HG02981 (cell line): ENCODE measurements around the gene ZDHHC14.
A peak's percentile ranks its signal among the peaks of the same experiment; 100 is the strongest.
"Not testable (repeated sequence)": the region's sequence is repeated elsewhere in the genome, so short reads cannot be mapped to it uniquely, and the experiment has no call there.

Source experiments
- ATAC-seq: cut with Tn5 transposase; IDR thresholded peaks from one replicate; pipeline ENCODE4 v1.9.1; 2021; ENCODE audit warnings: mild to moderate bottlenecking, moderate library complexity; ENCODE audit not compliant: unreplicated experiment

Gene ZDHHC14

DNA sequence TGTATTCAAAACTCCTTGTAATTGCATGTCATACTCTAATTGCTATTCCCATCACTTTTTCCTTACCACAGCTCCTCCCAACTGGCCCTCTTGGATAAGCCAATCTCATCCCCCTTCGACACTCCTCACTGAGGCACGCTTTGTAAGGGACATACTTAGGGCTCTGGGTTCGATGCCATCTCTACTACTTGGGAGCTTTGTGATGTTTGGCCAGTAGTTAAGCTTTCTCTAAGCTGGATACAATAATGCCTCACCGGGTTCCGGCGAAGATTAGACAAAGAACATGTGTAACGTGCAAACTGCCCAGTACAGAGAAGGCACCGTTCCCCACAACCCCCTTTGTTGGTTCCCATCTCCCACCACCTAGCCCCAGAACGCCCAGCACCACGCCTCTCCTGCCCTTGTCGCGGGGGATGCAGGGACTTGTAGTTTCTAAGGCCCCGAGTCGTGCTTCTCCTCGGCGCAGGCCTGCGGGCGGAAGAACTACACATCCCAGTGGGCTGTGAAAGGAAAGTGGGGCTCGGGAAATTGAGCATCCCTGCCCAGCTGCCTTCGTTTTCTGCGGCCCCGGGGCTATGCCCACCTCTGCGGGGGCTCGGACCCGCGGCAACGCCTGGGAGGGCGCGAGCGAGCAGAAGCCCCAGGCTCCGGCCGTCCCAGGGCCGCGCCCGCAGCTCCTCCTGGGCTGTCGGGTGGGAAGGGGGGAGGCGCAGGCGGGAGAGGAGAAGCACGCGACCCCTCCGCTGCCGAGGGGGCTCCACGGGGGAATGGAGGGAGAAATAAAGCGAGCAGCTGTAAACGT is 1.1 kb upstream of the ZDHHC14 start:
- peak; percentile 74 for ATAC-seq

- ATAC-seq, result no peak
Observed at GRCh38 chr6:157380458-157380778, 572 bp upstream of the ZDHHC14 start.

- ATAC-seq, result peak; percentile 20
Observed at GRCh38 chr6:157381631-157382621, 936 bp downstream of the ZDHHC14 start.

DNA sequence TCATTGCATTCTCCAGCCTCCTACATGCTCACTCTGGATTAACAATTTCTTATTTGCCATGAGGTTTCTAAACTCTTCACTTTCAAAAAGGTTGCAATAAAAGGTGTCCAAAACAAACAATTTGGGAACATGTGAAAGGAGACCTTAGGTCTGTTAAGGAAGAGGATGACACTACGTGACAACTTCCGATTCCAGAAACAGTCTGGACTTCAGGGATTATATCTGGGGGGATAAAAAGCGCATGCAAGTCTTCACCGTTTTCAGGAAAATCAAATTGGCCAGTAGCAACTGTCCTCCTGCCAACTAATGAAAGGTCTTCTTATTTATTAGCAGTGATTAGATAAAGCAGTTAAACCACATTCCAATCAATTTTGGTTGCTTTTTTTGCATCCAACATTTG is 1.8 kb downstream of the ZDHHC14 start:
- no peak for ATAC-seq

- no peak for ATAC-seq
Observed at GRCh38 chr6:157383471-157383870, 2.5 kb downstream of the ZDHHC14 start.

- ATAC-seq, result not testable (repeated sequence)
Observed at GRCh38 chr6:157384962-157385361, 4.0 kb downstream of the ZDHHC14 start.

GRCh38 chr6:157385482-157385881 is 4.5 kb downstream of the ZDHHC14 start:
- no peak for ATAC-seq

GRCh38 chr6:157386023-157386422 is 5.0 kb downstream of the ZDHHC14 start:
- no peak for ATAC-seq

GRCh38 chr6:157386454-157386853 is 5.5 kb downstream of the ZDHHC14 start:
- ATAC-seq, result no peak

- ATAC-seq, result no peak
Observed at GRCh38 chr6:157388924-157389323, 7.9 kb downstream of the ZDHHC14 start.

DNA sequence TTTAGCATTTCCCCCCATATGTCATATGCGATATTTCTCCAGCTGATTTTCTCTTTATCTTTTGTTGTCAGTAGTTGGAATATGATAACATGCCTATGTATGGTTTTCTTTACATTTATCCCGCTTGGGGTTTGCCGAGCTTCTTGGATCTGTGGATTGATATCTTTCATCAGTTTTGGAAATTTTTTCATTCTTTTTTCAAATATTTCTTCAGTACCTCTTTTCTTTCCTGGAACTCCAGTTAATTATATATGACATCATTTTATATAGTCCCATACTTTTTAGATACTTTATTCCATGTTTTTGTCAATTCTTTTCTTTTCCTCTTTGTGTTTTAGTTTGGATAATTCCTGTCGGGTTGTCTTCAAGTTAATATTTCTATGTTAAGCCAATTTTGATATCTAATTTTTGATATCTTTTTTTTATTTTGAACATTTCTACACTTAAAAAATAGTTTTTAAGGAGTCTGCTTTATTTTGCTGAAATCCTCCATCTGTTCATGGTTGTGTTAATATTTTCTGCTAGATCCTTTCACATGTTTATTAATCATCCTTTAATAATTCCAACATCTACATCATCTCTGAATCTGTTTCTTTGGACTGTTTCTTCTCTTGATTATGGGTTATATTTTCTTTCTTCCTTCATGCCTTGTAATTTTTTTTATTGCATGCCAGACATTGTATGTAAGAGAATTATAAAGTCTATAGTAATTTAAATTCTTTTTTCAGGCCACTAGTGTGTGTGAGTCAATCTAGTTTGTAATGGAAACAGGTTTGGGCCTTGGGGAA is 9.5 kb downstream of the ZDHHC14 start:
- no peak for ATAC-seq

GRCh38 chr6:157392927-157393668 is 12.1 kb downstream of the ZDHHC14 start:
- no peak for ATAC-seq

GRCh38 chr6:157393669-157394327 is 12.8 kb downstream of the ZDHHC14 start:
- no peak for ATAC-seq

GRCh38 chr6:157395199-157395598 is 14.2 kb downstream of the ZDHHC14 start:
- ATAC-seq, result not testable (repeated sequence)

GRCh38 chr6:157396026-157396425 is 15.0 kb downstream of the ZDHHC14 start:
- no peak for ATAC-seq

GRCh38 chr6:157397660-157398059 is 16.7 kb downstream of the ZDHHC14 start:
- no peak for ATAC-seq

DNA sequence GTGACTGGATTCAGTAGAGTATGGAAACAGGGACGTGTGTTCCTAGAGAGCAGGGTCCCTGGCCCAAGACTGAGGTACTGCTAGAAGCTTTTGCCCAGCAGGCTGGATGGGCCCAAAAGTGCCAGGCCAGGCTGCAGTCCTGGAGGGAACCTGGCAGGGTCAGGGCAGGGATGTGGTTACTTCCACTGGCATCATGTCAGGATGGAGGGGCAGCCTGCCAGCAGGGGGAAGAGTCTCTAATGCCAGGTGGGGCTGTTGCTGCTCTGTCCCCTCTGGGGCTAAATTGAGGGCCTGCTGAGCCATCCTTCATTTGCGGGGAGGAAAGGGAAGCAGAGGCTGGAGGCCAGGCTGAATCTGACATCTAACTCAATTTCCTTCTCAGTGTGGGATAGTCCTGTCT is 17.2 kb downstream of the ZDHHC14 start:
- ATAC-seq, result no peak

DNA sequence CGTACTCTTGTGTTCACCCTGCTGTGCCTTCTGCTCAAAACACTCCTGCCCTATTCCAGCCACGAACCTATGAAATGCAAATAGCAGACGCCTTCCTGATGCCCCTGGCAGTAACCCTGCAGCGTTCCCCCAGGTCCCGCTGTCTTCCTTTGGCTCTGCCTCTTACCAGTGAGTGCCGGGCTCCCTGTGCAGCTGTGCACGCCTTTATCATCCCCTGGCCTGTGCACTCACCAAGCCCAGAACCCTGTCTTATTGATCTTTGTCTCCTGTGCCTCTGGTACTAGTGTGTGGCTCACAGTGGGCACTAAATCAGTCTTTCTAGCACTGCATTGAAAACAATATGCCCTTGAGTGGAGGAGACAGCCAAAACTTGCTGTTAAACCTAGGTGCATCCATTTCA is 19.7 kb downstream of the ZDHHC14 start:
- ATAC-seq, result no peak

- ATAC-seq, result no peak
Observed at GRCh38 chr6:157401734-157402338, 20.8 kb downstream of the ZDHHC14 start.
